GM06990 (cell line): ENCODE data around the gene MAD2L1BP.

ENCODE experiments used
- DNase-seq: peaks from one replicate; pipeline ENCODE4 v3.0.0-alpha.2; 2011; ENCODE audit not compliant: insufficient read length; ENCODE audit errors: extremely low read depth
- H3K27me3 ChIP-seq: replicated peaks from 2 replicates; pipeline ENCODE4 v1.6.0; 2011; ENCODE audit warnings: low read length; ENCODE audit not compliant: control insufficient read depth, insufficient read depth
- H3K36me3 ChIP-seq: 2 replicates; pipeline ENCODE4 v1.5.1; 2011; ENCODE audit warnings: low read length; ENCODE audit not compliant: control insufficient read depth, insufficient read depth
- H3K4me3 ChIP-seq: replicated peaks from 2 replicates; pipeline ENCODE4 v1.5.1; 2011; ENCODE audit warnings: low read depth, mild to moderate bottlenecking, control low read depth, low read length
- TF ChIP-seq, protein P1 (sequence below): IDR thresholded peaks from 2 replicates; pipeline ENCODE4 v1.5.1; 2011; ENCODE audit warnings: low read length, control low read depth, mild to moderate bottlenecking, inconsistent platforms; ENCODE audit not compliant: insufficient read depth, poor library complexity, severe bottlenecking

MAD2L1BP gene

GRCh38 chr6:43671801-43672690, 36.4 kb downstream of the MAD2L1BP start:
- no peaks in the 10 kb centered on the region for H3K27me3 ChIP-seq
- TF ChIP-seq, protein P1, sequence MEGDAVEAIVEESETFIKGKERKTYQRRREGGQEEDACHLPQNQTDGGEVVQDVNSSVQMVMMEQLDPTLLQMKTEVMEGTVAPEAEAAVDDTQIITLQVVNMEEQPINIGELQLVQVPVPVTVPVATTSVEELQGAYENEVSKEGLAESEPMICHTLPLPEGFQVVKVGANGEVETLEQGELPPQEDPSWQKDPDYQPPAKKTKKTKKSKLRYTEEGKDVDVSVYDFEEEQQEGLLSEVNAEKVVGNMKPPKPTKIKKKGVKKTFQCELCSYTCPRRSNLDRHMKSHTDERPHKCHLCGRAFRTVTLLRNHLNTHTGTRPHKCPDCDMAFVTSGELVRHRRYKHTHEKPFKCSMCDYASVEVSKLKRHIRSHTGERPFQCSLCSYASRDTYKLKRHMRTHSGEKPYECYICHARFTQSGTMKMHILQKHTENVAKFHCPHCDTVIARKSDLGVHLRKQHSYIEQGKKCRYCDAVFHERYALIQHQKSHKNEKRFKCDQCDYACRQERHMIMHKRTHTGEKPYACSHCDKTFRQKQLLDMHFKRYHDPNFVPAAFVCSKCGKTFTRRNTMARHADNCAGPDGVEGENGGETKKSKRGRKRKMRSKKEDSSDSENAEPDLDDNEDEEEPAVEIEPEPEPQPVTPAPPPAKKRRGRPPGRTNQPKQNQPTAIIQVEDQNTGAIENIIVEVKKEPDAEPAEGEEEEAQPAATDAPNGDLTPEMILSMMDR, result no peak
- peaks cover 33% of the 10 kb centered on the region for H3K36me3 ChIP-seq
- H3K4me3 ChIP-seq, result no peak overlapping the region
- no peak for DNase-seq

DNA sequence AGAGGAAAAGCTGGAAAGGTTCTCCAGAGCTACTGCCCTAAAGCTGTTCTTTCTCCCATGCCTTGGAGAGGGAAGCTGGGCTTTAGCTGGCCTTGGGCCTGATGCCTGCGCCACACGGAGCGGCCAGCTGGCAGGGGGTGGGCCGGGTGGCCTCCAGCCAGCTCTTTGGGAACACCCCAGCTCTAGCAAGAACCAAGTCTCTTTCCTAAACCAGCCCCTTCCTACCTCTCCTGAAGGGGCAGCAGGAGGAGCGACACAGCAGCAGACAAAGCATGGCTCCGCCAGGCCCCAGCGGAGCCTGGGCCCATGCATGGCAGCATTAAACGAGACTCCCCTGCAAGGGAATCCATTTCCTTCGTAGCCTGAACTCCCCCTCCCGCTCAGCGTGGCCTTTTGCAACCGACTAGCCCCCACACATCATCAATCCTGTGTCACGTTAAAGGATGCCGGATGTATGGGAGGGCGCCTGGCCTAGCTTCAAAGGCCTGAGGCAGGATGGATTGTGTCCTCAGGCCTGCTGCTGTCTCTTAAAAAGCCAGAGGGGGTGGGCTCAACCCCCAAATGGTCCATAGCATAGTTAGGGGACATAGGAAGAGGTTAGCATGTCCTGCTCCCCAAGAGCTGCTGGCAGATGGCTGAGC, 37.9 kb downstream of the MAD2L1BP start:
- Histone ChIP-seq H3K27me3 (no peaks in the 10 kb centered on the region), H3K36me3 (peaks cover 40% of the 10 kb centered on the region), H3K4me3 (no peak overlapping the region)
- TF ChIP-seq, protein P1, result no peak
- DNase-seq, result no peak

DNA sequence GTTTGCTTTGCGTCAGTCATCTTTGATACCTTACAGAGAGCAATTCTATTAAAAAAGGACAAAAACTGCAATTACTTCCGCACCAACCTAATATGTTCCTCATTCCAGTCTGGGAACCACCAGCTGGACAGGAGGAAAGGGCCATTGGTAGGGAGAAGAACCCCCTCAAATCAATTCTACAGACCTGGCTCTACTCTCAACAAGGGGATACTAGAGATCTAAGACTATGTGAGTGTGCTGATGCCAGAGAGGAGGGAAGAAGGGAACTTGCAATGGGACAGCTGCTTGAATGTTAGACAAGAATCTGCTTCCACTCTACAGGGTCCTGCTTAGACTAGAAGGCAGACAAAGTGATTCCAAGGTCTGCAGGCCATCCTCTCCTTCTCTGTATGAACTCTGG, 38.7 kb downstream of the MAD2L1BP start:
- DNase-seq, result no peak
- Histone ChIP-seq H3K27me3 (no peaks in the 10 kb centered on the region), H3K36me3 (peaks cover 46% of the 10 kb centered on the region), H3K4me3 (no peak overlapping the region)
- TF ChIP-seq, protein P1, result no peak

GRCh38 chr6:43674921-43675320, 39.3 kb downstream of the MAD2L1BP start:
- Histone ChIP-seq H3K36me3 (peaks cover 48% of the 10 kb centered on the region), H3K4me3 (no peak overlapping the region), H3K27me3 (no peaks in the 10 kb centered on the region)
- TF ChIP-seq, protein P1, result no peak
- no peak for DNase-seq

- TF ChIP-seq, protein P1, result no peak
- DNase-seq, result no peak
- no peaks in the 10 kb centered on the region for H3K27me3 ChIP-seq
- H3K4me3 ChIP-seq, result no peak overlapping the region
- H3K36me3 ChIP-seq, result peaks cover 41% of the 10 kb centered on the region
Measured at GRCh38 chr6:43676962-43677606, 41.4 kb downstream of the MAD2L1BP start.
